Activated CD4-positive, alpha-beta memory T cell treated with anti-CD3 and anti-CD28 coated beads, Interleukin-2, amount 10 ng/mL, durations not matched to agents 7 days and 5 days (primary cell): Measurements from ENCODE around the gene PPP2R5C. TPM values are rescaled to one million over a fixed set of nuclear protein-coding genes. Genes with fewer than 3 reads are reported as not detected.

Experiments
- CTCF ChIA-PET: fragments of 350-600 bp; sonication (Branson Sonifier 250); formaldehyde crosslinking; loops from one replicate; lab custom pipeline; 2021; ENCODE audit warnings: antibody characterized with exemption, inconsistent platforms; lab: Charles Lee
- POLR2A ChIA-PET: fragments of 350-600 bp; sonication (Branson Sonifier 250); formaldehyde crosslinking; loops from one replicate; lab custom pipeline; 2021; ENCODE audit warnings: antibody characterized with exemption; lab: Charles Lee
- DNase-seq: peaks from one replicate; pipeline ENCODE4 v3.0.0-alpha.2; 2020
- H3K27ac Mint-ChIP-seq: one replicate; pipeline ENCODE4 v1.8.0; 2021; ENCODE audit warnings: mild to moderate bottlenecking, mixed read lengths
- H3K27me3 Mint-ChIP-seq: one replicate; pipeline ENCODE4 v1.8.0; 2021; ENCODE audit warnings: mixed read lengths
- H3K36me3 Mint-ChIP-seq: one replicate; pipeline ENCODE4 v1.8.0; 2021; ENCODE audit warnings: low read depth, mixed read lengths
- H3K4me1 Mint-ChIP-seq: one replicate; pipeline ENCODE4 v1.8.0; 2021; ENCODE audit warnings: mixed read lengths
- H3K4me3 Mint-ChIP-seq: one replicate; pipeline ENCODE4 v1.8.0; 2021; ENCODE audit warnings: mild to moderate bottlenecking, mixed read lengths
- H3K9me3 Mint-ChIP-seq: one replicate; pipeline ENCODE4 v1.8.0; 2021; ENCODE audit warnings: mixed read lengths
- total RNA-seq, 2 experiments: library from RNA; stranded (reverse); gene quantifications; one replicate each; pipeline ENCODE4 v1.2.3, GENCODE V29; 2021

Gene PPP2R5C
- total RNA-seq, 2 experiments from 2014 or later: 338 to 348 TPM

DNA sequence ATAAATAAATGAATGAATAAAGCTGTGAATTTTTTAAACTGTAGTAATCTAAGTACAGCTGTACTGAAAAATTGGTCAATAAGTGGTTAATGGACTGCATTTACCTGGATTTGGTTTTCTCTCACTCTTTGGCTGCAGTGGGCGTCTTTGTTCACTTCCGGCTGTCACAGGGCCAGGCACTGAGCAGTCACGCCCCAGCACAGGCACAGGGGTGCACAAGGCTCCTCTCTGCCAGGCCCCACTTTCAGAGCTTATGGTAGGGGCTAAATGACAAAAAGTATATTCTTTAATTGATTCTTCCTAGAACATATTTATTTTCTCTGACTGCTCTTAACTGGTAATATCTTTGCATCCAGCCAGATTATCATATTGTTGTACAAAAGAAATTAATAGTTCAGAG is 132.2 kb downstream of the PPP2R5C start:
- POLR2A ChIA-PET: interaction anchor here (1.0 kb wide), 1 partner anchor 171 kb away, joined by 3 read pairs; no protein-coding TSS in a partner anchor
- Mint-ChIP-seq H3K27me3 (no peaks in the 10 kb centered on the region), H3K36me3 (peaks cover 73% of the 10 kb centered on the region), H3K4me3 (no peak overlapping the region), H3K27ac (no peak overlapping the region), H3K9me3 (no peaks in the 10 kb centered on the region), H3K4me1 (no peaks in the 10 kb centered on the region)
- CTCF ChIA-PET: no interaction called here
- DNase-seq: no peak

DNA sequence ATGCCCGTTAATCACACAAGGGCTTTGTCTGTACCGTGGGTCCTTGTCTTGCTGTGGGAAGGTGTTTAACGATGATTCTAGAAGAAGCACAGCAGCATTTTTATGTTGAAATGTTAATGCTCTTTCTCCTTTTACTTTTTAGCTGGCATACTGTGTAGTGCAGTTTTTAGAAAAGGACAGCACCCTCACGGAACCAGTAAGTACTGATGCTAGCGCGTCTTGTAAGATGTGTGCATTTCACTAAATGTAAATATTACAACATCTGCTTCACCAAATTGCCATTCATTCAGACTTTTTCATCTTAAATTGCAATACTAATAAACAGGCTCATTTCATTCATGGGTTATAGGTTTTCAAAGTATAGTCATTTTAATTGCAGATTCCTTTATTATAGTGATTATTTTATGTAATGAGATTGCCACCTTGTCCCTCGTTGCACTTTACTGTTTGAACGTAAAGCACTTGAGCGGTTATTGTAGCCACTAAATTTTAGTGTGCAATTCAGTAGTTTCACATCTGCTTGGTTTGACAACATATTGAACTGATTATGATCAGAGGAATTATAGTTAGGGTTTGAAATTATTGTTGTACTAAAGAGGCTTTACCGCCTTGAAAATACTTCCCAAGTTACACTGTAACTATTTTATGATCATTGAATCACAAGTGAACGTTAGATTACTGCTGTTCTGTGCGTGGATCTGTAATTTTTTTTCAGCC is 133.0 kb downstream of the PPP2R5C start:
- Mint-ChIP-seq H3K27me3 (no peaks in the 10 kb centered on the region), H3K9me3 (no peaks in the 10 kb centered on the region), H3K27ac (no peak overlapping the region), H3K4me3 (no peak overlapping the region), H3K36me3 (peaks cover 73% of the 10 kb centered on the region), H3K4me1 (no peaks in the 10 kb centered on the region)
- POLR2A ChIA-PET: interaction anchor here (1.0 kb wide), 1 partner anchor 172 kb away, joined by 3 read pairs; no protein-coding TSS in a partner anchor
- no peak for DNase-seq
- CTCF ChIA-PET: no interaction called here

DNA sequence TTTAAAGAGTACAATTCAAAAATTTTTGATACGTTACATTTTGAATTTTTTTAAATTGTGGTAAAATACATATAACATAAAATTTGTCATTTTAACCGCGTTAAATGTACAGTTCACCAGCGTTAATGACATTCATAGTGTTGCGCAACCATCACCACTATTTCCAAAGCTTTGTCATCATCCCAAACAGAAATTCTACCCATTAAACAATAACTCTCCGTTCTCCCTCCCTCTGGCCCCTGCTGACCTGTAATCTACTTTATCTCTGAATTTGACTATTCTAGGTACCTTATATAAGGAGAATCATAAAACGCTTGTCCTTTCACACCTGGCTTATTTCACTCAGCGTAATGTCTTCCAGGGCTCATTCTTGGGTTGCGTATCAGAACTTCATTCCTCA is 133.7 kb downstream of the PPP2R5C start:
- H3K27ac Mint-ChIP-seq: no peak overlapping the region
- ChIA-PET CTCF (no interaction called here), POLR2A (no interaction called here)
- no peaks in the 10 kb centered on the region for H3K27me3 Mint-ChIP-seq
- H3K4me3 Mint-ChIP-seq: no peak overlapping the region
- H3K36me3 Mint-ChIP-seq: peaks cover 74% of the 10 kb centered on the region
- H3K9me3 Mint-ChIP-seq: no peaks in the 10 kb centered on the region
- no peak for DNase-seq
- H3K4me1 Mint-ChIP-seq: no peaks in the 10 kb centered on the region

DNA sequence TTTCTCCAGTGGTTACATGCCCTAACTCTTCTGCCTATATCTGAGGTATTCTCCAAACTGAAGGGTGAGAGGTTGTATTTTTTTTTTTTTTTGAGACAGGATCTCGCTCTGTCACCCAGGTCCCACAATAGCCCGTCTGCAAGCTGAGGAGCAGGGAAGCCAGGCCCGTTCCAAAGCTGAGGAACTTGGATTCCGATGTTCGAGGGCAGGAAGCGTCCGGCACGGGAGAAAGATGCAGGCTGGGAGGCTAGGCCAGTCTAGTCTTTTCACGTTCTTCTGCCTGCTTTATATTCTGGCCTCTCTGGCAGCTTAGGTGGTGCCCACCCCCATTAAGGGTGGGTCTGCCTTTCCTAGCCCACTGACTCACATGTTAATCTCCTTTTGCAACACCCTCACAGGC is 135.8 kb downstream of the PPP2R5C start:
- POLR2A ChIA-PET: no interaction called here
- CTCF ChIA-PET: interaction anchor here (0.6 kb wide), 1 partner anchor 64 kb away, joined by 3 read pairs; no protein-coding TSS in a partner anchor
- Mint-ChIP-seq H3K4me1 (no peaks in the 10 kb centered on the region), H3K27me3 (no peaks in the 10 kb centered on the region), H3K27ac (no peak overlapping the region), H3K4me3 (no peak overlapping the region), H3K36me3 (peaks cover 82% of the 10 kb centered on the region), H3K9me3 (no peaks in the 10 kb centered on the region)
- no peak for DNase-seq

DNA sequence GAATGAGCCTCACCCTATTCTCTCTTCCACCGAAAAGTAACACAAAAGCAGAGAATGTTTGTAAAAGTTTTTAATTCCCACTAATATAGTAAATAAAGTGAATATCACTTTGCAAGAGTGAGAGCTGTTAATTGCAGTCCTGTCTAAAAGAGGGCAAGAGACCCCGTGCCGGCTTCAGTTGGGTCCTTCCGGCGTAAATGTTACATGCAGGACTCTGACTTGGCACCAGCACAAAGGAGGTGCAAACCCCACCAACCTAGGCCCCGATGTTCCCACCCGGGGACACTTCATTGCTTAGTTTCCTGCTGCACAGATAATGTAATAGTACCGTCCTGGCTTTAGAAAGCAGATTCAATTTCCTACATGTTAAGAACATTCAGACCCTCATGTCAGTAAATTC is 136.9 kb downstream of the PPP2R5C start:
- Mint-ChIP-seq H3K27ac (no peak overlapping the region), H3K4me3 (no peak overlapping the region)
- CTCF ChIA-PET: interaction anchor here (0.5 to 1.9 kb wide), 3 partner anchors 26 to 191 kb away, joined by 3 to 8 read pairs (median 5); no protein-coding TSS in a partner anchor

DNA sequence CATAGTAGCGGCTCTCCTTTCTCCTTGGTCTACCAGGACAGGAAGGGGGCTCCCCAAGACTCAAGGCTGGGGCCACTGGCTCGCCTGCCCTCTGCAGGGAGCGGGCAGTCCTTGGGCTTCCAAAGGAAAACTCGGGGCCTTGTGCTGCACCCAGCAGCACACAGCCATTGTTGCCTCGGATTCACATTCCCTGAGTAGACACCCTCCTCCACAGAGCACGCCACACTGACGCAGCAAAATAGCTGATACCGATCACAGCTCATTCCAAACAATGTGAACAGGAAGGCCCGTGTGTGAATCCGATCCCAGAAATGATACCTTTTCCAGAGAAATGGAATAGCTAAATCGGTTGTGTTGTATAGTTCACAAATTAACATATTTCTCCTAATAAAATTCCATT is 137.8 kb downstream of the PPP2R5C start:
- H3K9me3 Mint-ChIP-seq: no peaks in the 10 kb centered on the region
- no peak overlapping the region for H3K27ac Mint-ChIP-seq

More for the DNA sequence above, 136.9 kb downstream of the PPP2R5C start:
- Mint-ChIP-seq H3K4me1 (no peaks in the 10 kb centered on the region), H3K27me3 (no peaks in the 10 kb centered on the region), H3K9me3 (no peaks in the 10 kb centered on the region), H3K36me3 (peaks cover 85% of the 10 kb centered on the region)
- POLR2A ChIA-PET: no interaction called here
- DNase-seq: no peak

DNA sequence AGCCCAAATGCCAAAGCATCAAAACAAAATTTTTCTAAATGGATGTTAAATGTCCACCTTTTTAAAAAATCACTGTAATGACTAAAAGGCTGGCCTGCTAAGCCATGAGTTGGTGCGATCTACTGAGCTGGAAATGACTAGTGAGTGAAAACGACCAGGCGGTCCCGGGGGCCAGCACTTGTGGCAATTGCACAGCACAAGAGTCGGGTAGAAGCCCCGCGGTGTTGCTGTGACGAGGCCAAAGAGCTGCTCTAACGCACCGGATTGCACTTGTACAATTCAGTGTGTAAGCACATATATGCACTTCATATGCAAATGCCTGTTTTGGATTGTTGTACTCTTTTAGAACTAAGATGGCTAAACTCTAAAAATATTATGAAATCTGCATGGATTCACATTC is 138.7 kb downstream of the PPP2R5C start:
- H3K4me3 Mint-ChIP-seq: no peak overlapping the region
- ChIA-PET POLR2A (interaction anchor here (0.9 kb wide), 1 partner anchor 21 kb away, joined by 3 read pairs; no protein-coding TSS in a partner anchor), CTCF (interaction anchor here (0.9 kb wide), 1 partner anchor 71 kb away, joined by 3 read pairs; no protein-coding TSS in a partner anchor)
- H3K27ac Mint-ChIP-seq: no peak overlapping the region
- no peaks in the 10 kb centered on the region for H3K9me3 Mint-ChIP-seq
- no peaks in the 10 kb centered on the region for H3K27me3 Mint-ChIP-seq
- no peaks in the 10 kb centered on the region for H3K4me1 Mint-ChIP-seq
- DNase-seq: no peak
- H3K36me3 Mint-ChIP-seq: peaks cover 81% of the 10 kb centered on the region

More for the DNA sequence above, 137.8 kb downstream of the PPP2R5C start:
- no peak for DNase-seq
- POLR2A ChIA-PET: interaction anchor here (0.9 kb wide), 1 partner anchor 20 kb away, joined by 3 read pairs; no protein-coding TSS in a partner anchor
- Mint-ChIP-seq H3K4me3 (no peak overlapping the region), H3K27me3 (no peaks in the 10 kb centered on the region), H3K4me1 (no peaks in the 10 kb centered on the region), H3K36me3 (peaks cover 81% of the 10 kb centered on the region)
- CTCF ChIA-PET: interaction anchor here (1.6 to 1.9 kb wide), 2 partner anchors 128 to 192 kb away, joined by 5 to 8 read pairs; no protein-coding TSS in a partner anchor

DNA sequence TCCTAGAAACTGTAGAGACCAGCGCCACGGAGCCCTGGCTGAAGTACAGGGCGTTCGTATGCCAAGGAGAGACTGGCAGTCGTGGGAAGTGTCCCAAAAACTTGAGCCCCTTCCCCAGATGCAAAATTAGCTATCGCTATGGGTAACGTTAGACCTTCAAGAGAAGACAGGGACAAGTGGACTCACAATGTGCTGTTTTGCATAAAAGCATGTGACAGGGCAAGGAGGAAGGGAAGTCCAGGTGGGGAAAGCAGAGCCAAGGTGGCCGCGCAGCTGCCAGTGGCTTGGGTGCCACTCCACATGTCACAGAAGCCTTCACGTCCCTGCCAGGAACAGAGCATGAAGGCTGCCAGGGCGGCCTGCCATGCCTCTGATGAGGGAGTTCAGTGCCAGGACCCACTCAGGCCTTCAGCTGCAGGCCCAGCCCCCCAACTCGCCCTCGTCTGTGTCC is 141.6 kb downstream of the PPP2R5C start:
- Mint-ChIP-seq H3K27ac (no peak overlapping the region), H3K27me3 (no peaks in the 10 kb centered on the region), H3K4me1 (no peaks in the 10 kb centered on the region), H3K4me3 (no peak overlapping the region), H3K36me3 (peaks cover 75% of the 10 kb centered on the region), H3K9me3 (no peaks in the 10 kb centered on the region)
- DNase-seq: no peak
- CTCF ChIA-PET: no interaction called here
- POLR2A ChIA-PET: interaction anchor here (1.2 kb wide), 1 partner anchor 11 kb away, joined by 4 read pairs; no protein-coding TSS in a partner anchor

DNA sequence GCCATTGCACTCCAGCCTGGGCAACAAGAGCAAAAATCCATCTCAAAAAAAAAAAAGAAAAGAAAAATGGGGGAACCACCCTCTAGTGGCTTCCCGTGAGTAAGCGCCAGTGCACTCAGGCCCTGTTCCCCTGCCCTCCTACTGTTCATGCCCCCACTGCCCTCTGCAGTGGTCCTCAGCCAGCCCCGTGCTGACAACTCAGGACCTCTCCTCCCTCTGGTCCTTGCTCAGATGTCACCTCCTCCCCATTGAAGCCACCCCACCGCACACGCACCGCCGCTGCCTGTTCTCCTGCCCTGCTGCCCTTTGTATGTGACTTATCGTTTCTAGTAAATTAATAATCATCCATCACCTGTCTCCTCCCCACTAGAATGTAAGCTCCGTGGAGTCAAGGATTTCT is 144.1 kb downstream of the PPP2R5C start:
- Mint-ChIP-seq H3K4me1 (no peaks in the 10 kb centered on the region), H3K27me3 (no peaks in the 10 kb centered on the region), H3K27ac (no peak overlapping the region), H3K36me3 (peaks cover 69% of the 10 kb centered on the region), H3K4me3 (no peak overlapping the region), H3K9me3 (no peaks in the 10 kb centered on the region)
- ChIA-PET POLR2A (no interaction called here), CTCF (no interaction called here)
- DNase-seq: no peak

DNA sequence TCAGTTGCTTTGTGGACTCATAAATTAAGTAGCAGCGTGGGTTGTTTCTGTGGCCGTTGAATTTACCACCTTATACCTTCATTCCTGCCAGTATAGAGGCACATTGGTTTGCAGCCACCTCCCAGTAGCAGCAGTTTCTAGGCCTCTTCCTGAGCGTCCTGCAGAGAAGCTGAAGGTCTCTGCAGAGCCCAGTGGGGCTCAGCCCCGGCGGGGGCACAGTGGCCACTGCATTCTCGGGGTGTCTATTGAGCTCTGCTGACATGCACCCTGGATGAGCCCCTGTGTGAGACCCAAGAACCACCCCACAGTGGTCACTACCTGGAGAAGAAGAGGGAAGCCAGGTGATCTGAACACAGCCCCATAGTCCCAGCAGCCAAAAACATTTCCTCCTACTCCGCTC is 145.1 kb downstream of the PPP2R5C start:
- DNase-seq: no peak
- H3K27me3 Mint-ChIP-seq: no peaks in the 10 kb centered on the region
- no peaks in the 10 kb centered on the region for H3K9me3 Mint-ChIP-seq
- H3K27ac Mint-ChIP-seq: no peak overlapping the region
- H3K4me1 Mint-ChIP-seq: no peaks in the 10 kb centered on the region
- H3K4me3 Mint-ChIP-seq: no peak overlapping the region
- CTCF ChIA-PET: no interaction called here
- H3K36me3 Mint-ChIP-seq: peaks cover 63% of the 10 kb centered on the region
- POLR2A ChIA-PET: no interaction called here

DNA sequence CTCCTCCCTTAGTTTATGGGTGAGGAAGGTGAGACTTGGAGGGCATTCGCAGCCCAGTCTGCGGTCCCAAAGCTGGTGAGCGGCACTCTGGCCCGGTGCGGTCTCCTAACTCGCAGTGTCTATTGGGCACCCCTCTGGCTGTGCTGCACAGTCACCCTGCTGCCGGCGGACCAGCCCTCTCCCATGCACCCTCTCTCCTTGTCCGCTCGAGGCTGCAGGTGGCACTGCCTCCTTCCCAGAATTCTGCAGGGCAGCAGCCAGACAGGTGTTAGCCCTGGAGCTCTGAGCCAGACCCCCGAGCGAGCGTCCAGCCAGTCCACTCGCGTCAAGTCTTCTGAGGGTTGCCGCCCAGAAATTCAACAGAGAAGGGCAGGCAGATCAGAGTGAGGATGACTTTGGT is 146.1 kb downstream of the PPP2R5C start:
- H3K4me1 Mint-ChIP-seq: no peaks in the 10 kb centered on the region
- no peak for DNase-seq
- ChIA-PET CTCF (interaction anchor here (1.4 kb wide), 1 partner anchor 137 kb away, joined by 5 read pairs; no protein-coding TSS in a partner anchor), POLR2A (no interaction called here)
- no peak overlapping the region for H3K4me3 Mint-ChIP-seq
- peaks cover 63% of the 10 kb centered on the region for H3K36me3 Mint-ChIP-seq
- H3K27ac Mint-ChIP-seq: no peak overlapping the region
- H3K27me3 Mint-ChIP-seq: no peaks in the 10 kb centered on the region
- H3K9me3 Mint-ChIP-seq: no peaks in the 10 kb centered on the region

DNA sequence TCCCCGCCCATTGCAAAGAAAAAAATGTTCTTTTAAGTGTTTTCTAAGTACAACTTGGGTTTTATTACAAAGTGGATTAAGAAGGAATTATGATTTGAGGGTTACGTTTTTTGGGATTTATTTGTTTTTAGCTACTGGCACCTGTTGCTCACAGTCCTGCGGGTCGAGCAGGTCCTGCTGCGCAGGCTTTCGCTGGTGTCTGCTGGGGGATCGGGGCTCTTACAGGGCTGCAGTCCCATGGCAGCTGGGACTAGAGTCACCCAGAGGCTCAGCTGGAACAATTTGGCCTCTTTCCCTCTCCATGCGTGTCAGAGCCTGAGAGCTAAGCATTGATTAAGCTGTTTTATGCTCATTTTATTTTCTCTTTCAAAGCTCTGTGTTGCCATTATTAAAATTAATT is 147.3 kb downstream of the PPP2R5C start:
- Mint-ChIP-seq H3K27me3 (no peaks in the 10 kb centered on the region), H3K4me3 (no peak overlapping the region), H3K27ac (no peak overlapping the region), H3K36me3 (peaks cover 57% of the 10 kb centered on the region), H3K4me1 (no peaks in the 10 kb centered on the region), H3K9me3 (no peaks in the 10 kb centered on the region)
- DNase-seq: no peak
- POLR2A ChIA-PET: interaction anchor here (1.0 kb wide), 1 partner anchor 22 kb away, joined by 6 read pairs; no protein-coding TSS in a partner anchor
- CTCF ChIA-PET: interaction anchor here (1.4 kb wide), 1 partner anchor 138 kb away, joined by 5 read pairs; no protein-coding TSS in a partner anchor

DNA sequence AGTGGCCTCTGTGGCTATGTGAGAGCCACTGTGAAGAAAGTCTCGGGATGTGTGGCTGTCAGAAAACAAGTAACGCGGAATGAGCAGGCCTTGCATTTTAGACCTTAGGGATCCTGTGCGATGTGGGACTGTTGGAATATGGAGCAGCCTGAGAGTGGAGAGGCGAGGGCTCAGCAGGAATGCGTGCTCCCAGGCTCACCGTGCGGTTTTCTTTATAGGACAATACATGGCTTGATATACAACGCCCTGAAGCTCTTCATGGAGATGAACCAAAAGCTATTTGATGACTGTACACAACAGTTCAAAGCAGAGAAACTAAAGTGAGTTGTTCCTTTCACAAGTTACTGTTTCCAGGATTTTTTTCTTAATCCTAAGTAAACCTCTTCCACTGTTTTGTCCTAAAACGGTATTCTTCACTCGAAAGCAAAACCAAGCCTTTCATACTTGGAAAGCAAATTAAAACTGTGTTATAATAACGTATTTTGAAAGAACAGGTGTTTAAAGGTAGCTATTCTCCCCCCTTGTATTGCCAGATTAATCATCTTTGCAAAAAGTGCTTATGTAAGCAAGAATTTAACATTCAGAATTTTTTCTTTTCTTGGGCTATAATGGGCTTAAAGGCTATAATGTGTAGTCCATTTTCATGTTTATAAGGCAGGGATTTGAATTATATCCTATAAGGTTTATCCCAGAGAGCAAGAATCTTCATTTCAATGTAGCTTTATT is 148.0 kb downstream of the PPP2R5C start:
- Mint-ChIP-seq H3K9me3 (no peaks in the 10 kb centered on the region), H3K27ac (no peak overlapping the region), H3K4me3 (no peak overlapping the region), H3K27me3 (no peaks in the 10 kb centered on the region), H3K36me3 (peaks cover 62% of the 10 kb centered on the region), H3K4me1 (no peaks in the 10 kb centered on the region)
- POLR2A ChIA-PET: interaction anchor here (1.0 kb wide), 1 partner anchor 23 kb away, joined by 6 read pairs; no protein-coding TSS in a partner anchor
- CTCF ChIA-PET: interaction anchor here (1.4 kb wide), 1 partner anchor 139 kb away, joined by 5 read pairs; no protein-coding TSS in a partner anchor
- DNase-seq: no peak
